ENCODE results near the gene AMN1. TPM values are rescaled to one million over a fixed set of nuclear protein-coding genes. Genes with fewer than 3 reads are reported as not detected.

The AMN1 gene
- total and polyA plus RNA-seq, 2 of the 4 experiments (the other 2 are of a cell fraction), result 3.4 to 5.2 TPM

DNA sequence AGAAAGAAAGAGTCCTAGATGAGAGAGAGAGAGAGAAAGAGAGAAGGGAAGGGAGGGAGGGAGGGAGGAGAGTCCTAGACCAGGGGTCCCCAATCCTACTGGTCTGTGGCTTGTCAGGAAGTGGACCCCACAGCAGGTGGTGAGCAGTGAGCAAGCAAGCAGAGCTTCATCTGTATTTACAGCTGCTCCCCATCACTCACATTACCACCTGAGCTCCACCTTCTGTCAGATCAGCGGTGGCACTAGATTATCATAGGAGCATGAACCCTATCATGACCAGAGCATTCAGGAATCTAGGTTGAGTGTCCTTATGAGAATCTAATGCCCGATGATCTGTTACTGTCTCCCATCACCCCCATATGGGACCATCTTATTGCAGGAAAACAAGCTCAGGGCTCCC is 39.2 kb upstream of the AMN1 start:
- in situ Hi-C loops (cut with MboI; ENCODE audit: low sequenced_read_pairs) (no loop called here), dilution Hi-C loops (cut with HindIII; ENCODE audit: low sequenced_read_pairs, unreplicated experiment) (no loop called here), intact Hi-C loops (cut with micrococcal nuclease) (no loop called here)
- peaks cover 2% of the 10 kb centered on the region; the same call in 1 of the 2 replicates for H3K27me3 ChIP-seq (ENCODE audit: control insufficient read depth, insufficient read depth, low read length)
- no peak overlapping the region for H3K18ac ChIP-seq (ENCODE audit: low read depth, low read length)
- H3K79me1 ChIP-seq (ENCODE audit: low read depth in 1 of 2, low read length in 2 of 2), result no peaks in the 10 kb centered on the region
- no peak overlapping the region for H3K9ac ChIP-seq (ENCODE audit: low read depth, low read length)
- no CpG with 5 or more reads among the region's 2 CpGs for WGBS, 2 experiments (ENCODE audit: extremely low coverage in 2 of 2, insufficient read length in 1 of 2)
- H2BK120ac ChIP-seq (ENCODE audit: low read depth, low read length), result no peak overlapping the region
- H4K20me1 ChIP-seq (ENCODE audit: insufficient read depth, low read length), result no peaks in the 10 kb centered on the region
- CTCF ChIA-PET, result no interaction called here
- no peak for ATAC-seq (ENCODE audit: low read depth)
- no peak overlapping the region for H3K4me2 ChIP-seq (ENCODE audit: low read depth, low read length)
- no peak overlapping the region for H3K27ac ChIP-seq (ENCODE audit: insufficient read depth, low read length)
- no peak overlapping the region for H2AK9ac ChIP-seq (replicated peaks; ENCODE audit: low read depth, low read length, poor library complexity)
- H4K8ac ChIP-seq (ENCODE audit: low read depth in 2 of 2, low read length in 2 of 2), result no peak overlapping the region
- no peak overlapping the region for H3K4ac ChIP-seq (ENCODE audit: low read depth, low read length)
- no peak overlapping the region for H2AK5ac ChIP-seq (ENCODE audit: low read depth, low read length)
- no peaks in the 10 kb centered on the region for H3K4me1 ChIP-seq (ENCODE audit: control insufficient read depth, insufficient read depth, low read length)
- no peak overlapping the region for H3K4me3 ChIP-seq (ENCODE audit: insufficient read depth, low read depth, low read length)
- H3K56ac ChIP-seq (ENCODE audit: extremely low read depth, insufficient read depth, low read length), result no peak overlapping the region
- no peak overlapping the region for H3K14ac ChIP-seq (replicated peaks; ENCODE audit: low read depth, low read length)
- H3K23ac ChIP-seq (ENCODE audit: low read depth, low read length), result no peak overlapping the region
- H3K9me3 ChIP-seq (ENCODE audit: control insufficient read depth, insufficient read depth, low read length), result no peaks in the 10 kb centered on the region
- H2BK20ac ChIP-seq (ENCODE audit: low read depth, low read length), result no peak overlapping the region
- TF ChIP-seq MAZ (IDR thresholded peaks at IDR 0.05; ENCODE audit: borderline replicate concordance, low read depth, low read length) (no peak), NFE2L2 (IDR thresholded peaks at IDR 0.05; ENCODE audit: low read depth, low read length) (no peak), FOS (IDR thresholded peaks at IDR 0.05; ENCODE audit: low read depth, low read length) (no peak), RFX5 (IDR thresholded peaks at IDR 0.05; ENCODE audit: low read depth, low read length) (no peak), CEBPB (IDR thresholded peaks at IDR 0.05; ENCODE audit: low read depth, low read length) (no peak), POLR2A (IDR thresholded peaks at IDR 0.05; ENCODE audit: low read depth, low read length) (no peak), CHD1 (IDR thresholded peaks at IDR 0.05; ENCODE audit: low read depth, low read length) (no peak), SMC3 (IDR thresholded peaks at IDR 0.05; ENCODE audit: low read depth, low read length) (no peak)
- no peaks in the 10 kb centered on the region for H3K36me3 ChIP-seq (ENCODE audit: control insufficient read depth, insufficient read depth, low read length)
- no peak overlapping the region for H2AFZ ChIP-seq (replicated peaks; ENCODE audit: low read length, poor library complexity)
- H3K9me1 ChIP-seq (ENCODE audit: insufficient read depth, low read length), result no peaks in the 10 kb centered on the region
- no peak for DNase-seq
- POLR2A ChIA-PET (ENCODE audit: unreplicated experiment), result no interaction called here
- BruUV-seq (replicated peaks), result no TSS peak
- no peak overlapping the region for H4K5ac ChIP-seq (ENCODE audit: low read depth, low read length)
- H2BK5ac ChIP-seq (ENCODE audit: low read depth, low read length, poor library complexity, severe bottlenecking), result no peak overlapping the region
- H4K91ac ChIP-seq (ENCODE audit: insufficient read depth, low read depth, low read length), result no peak overlapping the region
- H2BK15ac ChIP-seq (ENCODE audit: low read depth, low read length), result no peak overlapping the region
